Pons (tissue), 1 donor: ENCODE results near the gene TNIK.

Source experiments
- DNase-seq: peaks from one replicate; pipeline ENCODE4 v3.0.0-alpha.2; 2016; ENCODE audit warnings: low spot score

Gene TNIK

DNA sequence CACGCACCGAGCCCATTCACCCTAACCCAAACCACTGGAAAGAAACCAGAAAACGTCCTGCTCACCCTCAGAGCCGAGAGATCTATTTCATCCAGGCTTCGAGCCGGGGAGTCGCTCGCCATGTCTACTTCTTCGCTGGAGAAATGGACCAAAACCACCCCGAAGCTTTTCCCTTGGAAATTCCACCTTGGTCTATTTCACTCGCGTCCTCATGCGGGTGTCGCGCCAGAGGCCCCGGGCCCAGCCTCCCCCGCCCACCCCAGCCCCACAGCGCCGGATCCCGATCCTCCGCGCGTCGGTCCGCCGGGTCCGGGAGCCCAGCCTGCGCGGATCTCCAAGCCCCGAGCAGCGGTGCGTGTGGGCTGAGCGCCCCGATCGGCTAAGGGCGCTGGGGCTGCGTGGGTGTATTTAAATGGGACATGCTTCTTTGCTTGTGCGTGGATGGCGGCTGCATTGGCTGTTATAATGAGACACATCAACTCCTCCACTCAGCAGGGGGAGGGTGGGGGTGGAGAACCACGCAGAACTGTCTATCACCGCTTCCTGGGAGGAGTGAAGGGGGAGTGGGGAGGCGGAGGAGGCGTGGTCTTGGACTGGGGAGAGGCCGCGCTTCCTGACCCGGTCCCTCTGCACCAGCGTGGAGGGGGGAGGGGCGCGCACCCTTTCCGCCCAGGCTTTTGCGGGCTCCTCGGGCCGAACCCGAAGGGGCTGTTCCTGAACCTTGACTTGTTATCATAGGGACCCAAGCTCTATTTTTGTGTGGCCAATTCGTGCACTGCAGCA lies at the start of gene TNIK:
Gene TNIK, minus strand, starts transcription at position 464 of the 783 bp plus-strand sequence. Its CDS starts 342 bp downstream, at position 122.
- DNase-seq = peak; percentile 97

DNA sequence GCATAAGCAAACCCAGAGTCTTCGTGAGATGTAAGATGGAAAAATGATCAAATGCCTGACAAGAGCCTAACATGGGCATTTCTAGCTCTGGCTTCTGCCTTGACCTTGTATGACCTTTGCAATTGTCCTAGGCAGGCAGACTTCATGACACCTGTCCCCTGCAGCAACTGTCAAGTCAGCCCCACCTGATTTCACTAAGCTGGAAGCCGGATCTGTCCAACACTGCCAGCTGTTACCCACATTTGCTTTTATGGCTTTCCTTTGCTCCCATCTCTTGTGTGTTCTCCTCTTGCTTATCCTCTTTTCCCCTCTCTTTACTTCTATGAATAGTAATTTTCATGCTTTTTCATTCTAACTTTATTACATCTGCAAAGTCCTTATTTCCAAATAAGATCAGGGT lies 48.5 kb upstream of the TNIK start:
- DNase-seq = no peak

DNA sequence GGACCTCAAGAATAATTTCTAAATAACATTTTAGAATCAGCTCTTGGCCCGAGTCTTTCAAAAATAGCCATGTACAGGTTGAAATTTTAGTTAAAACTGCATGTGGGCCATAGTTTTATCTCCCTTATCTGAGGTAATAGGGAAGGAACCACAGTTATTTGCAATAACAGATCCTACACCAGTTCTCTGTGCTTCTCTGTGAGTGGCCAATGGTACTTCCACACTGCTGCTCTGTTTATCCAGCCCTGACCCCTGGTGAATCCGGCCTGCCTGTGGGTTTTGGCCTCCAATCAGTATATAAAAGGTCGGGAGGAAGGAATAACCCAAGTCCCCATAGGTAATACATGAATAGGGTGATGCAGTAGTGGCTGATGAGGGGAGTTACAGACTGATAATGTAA lies 48.0 kb upstream of the TNIK start:
- DNase-seq = no peak

DNA sequence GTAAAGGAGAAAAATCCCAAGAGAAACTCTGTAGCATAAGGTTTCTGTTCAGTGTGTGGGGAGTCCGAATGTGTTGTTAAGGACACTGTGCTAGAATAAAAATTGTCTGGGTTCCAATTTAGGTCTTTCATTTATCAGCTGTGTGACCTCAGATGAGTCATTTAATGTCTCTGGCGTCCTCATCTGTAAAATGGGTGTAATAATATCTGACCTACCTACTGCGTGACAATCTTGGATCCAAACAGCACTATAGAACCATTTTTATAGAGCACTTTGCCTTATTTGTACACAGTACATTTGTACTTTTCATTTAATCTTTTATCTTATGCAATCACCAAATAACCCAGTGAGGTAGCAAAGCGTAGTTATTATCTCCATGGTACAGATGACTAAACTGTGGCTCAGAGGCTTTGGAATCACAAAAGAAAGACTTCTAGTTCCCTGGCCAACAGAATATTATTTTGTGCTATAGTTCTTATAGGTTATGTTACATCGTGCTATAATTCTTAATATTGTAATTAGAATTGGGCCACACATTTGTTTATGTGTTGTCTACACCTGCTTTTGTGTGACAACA lies 46.6 kb upstream of the TNIK start:
- DNase-seq = no peak

DNA sequence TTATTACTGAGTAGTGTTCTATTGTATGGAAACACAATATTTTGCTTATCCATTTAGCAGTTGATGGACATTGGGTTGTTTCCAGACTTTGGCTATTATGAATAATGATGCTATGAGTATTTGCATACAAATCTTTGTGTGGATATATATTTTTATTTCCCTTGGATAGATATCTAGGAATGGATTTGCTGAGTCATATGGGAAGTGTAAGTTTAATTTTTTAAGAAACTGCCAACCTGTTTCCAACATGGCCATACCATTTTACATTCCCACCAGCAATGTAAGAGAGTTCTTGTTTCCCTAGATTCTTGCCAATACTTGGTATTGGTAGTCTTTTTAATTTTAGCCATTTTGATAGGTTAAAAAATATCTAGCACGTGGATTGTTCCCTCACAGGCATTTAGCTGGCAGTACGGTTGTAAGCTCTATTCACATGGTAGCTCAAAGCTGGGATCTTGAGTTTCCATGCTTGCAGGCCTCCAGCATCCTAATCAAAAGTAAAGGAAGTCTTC lies 45.7 kb upstream of the TNIK start:
- no peak for DNase-seq

DNA sequence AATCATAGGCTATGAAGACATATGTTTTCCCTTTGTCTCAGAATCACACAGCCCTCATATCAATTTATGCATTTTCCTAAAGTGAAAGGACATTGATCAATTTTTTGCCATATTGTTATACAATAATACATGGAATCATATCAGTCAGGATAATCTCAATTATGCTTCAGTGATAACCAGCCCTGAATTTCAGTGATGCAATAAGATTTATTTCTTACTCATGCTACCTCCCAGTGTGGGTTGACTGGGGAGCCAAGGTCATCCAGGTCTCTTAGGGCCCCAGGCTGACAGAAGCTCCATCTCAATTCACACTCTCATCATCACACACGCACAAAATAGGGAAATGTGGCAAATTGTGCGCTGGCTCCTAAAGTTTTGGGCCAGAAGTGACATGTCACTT lies 44.2 kb upstream of the TNIK start:
- no peak for DNase-seq

DNA sequence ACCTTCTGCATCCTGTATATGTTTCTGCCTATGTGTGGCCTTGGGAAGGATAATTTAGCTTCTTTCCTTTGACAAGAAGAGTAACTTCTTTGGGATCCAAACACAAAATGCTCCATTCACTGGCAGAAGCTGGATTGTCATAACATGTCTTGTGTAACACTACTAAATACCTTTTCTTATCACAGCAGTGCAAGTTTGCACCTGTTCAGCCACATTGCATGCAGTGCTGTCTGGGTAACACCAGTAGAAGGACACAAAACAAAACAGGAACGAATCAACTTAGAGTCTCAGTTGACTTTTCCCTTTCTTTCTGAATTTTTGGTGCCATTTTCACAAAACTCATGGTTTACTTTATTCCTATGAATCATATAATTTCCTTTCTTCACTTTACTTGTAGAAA lies 43.6 kb upstream of the TNIK start:
- no peak for DNase-seq

DNA sequence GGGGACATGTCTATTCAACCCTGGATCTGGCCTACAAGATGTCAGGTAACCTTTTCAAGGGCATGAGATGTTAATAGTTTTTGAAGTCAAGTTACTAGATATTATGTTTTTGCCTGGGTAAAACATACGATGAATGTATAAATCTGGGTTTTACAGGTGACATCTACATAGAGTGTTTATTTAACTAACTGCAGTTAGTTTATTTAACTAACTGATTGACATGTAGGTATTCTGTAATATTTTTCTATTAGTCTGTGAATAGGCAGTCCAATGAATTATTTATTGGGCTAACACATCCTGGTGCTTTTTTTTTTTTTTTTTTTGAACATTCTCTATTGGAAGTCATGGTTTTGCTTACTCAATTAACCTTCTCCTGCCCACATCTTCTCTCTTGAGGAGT lies 38.7 kb upstream of the TNIK start:
- DNase-seq = no peak

DNA sequence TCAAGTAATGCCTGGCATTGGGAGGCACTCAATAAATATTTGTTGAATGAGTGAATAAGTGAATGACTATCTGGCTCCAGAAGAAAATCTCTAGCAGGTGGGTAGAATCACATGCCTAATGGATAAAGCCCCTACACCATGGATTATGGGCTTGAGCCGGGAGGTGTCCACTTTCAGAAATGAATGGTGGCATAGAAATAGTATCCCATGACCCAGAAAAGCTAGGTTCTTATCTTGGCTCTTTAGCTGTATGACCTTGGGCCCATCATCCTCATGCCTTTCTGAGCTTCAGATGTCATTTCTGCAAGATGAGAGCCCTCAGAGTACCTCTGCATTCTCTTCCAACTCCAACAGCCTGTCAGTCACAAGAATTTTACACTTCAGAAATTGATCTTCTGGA lies 37.3 kb upstream of the TNIK start:
- DNase-seq = no peak

DNA sequence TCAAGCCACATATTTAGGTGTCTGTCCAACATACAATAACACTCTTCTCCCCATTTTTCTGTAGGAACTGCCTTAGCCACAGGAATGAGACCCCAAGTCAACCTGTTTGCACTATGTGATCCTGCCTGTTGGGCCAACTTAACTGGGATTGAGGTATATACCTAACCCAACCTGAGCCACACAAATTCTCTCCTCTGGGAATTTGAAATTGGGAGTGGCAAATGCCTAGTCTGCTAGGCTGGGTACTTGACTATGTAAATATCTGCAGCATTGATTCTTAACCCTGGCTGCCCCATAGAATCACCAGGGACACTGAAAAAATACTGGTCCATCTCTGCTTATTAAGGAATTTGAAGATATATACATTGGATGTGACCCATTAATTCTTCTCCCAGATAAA lies 35.2 kb upstream of the TNIK start:
- DNase-seq = no peak

DNA sequence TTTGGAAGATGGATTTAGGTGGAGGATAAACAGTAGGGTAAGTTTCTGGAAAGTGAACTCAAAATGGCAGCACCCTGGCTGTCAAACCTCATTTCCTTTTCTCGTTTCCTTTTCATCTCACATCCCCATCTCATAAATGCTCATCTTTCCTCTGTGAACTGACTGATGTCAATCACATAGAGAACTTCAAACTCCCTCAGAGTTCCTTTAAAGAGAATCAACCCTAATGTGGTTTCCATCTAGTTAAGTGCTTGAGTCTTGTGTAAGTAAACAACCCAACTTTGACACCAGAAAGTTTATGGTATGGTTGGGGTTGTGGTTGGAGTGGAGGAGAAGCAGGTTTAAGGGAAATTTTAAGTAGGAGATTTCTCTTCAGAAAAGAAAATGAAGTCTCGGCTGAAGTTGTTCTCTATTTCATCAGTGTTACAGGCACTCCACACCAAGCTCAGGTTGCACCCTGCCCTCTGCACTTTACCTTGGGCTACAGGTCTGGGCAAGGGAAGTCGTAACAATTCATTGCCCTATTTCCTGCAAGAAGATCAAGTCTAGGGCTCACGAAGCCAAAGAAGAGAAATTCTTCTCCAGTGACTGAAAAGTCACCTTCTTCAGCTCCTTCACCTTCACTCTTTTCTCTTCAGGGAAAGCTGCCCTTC lies 34.4 kb upstream of the TNIK start:
- DNase-seq = no peak

DNA sequence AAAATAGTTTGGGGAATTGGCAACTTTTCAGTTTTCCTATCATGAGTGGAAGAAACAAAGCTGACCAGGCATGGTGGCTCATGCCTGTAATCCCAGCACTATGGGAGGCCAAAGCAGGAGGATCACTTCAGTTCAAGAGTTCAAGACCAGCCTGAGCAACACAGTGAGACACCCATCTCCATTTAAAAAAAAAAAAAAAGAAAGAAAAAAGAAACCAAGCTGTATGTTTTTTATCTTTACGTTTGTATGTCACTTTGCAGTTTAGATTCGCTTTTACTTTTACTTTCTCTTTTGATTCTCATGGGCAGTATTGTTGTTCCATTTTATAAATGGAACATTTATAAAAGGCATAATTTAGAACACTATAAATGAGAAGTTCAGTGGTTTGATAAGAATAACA lies 31.2 kb upstream of the TNIK start:
- no peak for DNase-seq

DNA sequence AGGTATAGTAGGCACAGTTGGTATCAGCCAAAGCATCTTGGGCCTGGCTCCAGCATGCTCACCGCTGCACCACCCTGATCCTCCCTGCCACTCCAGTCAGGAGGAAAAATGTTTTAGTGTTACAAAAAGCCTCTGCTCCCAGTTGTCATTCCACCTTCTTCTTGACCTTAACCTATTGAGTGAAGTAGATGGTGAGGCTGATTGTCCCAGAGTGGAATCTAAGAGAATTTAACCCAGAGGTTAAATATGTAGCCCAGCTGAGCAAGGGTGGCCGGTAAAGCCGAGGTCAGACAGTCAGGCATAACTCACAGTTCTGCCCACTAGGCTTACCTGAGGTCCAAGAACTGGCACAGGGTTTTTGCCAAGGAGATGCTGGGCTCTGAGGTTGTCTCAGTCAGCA lies 30.7 kb upstream of the TNIK start:
- DNase-seq = no peak

DNA sequence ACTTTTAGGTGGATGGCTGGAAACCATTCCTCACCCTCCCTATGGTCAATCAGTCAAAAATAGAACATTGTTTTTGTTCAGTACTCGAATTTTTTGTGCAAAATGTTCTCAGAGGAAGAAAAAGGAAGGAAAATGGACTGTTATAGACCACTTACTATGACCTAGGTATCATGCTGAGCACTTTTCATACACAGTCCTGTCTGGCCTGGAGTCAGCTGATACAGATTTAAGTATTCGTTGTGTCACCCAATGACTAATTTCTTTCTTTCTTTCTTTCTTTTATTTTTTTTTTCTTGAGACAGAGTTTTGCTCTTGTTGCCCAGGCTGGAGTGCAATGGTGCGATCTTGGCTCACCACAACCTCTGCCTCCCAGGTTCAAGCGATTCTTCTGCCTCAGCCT lies 29.1 kb upstream of the TNIK start:
- DNase-seq = no peak

DNA sequence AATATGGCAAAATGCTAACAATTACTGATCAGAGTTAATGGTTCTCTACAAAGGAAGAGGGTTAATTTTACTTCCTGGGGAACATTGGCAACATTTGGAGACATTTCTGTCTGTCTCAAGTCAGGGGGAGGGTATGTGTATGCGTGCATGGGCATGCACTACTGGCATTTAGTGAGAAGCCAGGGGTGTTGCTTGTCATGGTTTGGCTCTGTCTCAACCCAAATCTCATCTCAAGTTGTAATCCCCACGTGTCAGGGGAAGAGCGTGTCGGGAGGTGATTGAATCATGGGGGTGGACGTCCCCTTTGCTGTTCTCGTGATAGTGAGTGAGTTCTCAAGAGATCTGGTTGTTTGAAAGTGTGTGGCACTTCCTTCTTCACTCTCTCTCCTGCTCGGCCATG lies 28.3 kb upstream of the TNIK start:
- no peak for DNase-seq

DNA sequence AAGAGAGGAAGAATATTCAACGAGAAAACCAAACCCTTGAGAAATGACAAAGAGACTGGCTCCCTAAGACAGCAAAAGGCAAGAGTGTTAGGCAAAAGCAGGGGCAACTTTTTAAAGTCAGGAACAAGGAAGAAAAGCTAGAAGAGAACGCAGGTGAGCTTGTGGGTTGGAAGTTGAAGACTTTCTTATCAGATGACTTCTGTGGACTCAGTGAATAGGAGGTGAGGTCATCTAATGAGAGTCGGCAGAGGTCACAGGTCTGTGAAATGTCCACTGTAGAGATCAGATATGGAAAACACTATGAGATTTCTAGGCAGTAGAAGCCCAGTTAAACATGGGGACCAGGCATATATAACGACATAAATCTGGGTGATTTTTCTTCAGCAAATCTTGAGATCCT lies 27.2 kb upstream of the TNIK start:
- DNase-seq = no peak

DNA sequence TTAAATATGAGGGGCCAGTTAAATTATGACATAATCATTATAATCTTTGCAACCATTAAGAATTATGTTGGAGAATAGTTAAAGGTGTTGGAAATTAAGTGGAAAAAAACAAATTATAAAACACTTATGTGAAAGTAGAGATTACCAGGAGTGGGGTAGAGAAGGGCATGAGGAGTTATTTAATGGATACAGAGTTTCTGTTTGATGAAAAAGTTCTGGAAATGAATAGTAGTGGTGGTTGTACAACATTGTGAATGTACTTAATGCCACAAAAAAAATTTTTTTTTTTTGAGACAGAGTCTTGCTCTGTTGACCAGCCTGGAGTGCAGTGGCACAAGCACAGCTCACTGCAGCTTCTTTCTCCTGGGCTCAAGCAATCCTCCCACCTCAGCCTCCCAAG lies 25.1 kb upstream of the TNIK start:
- DNase-seq = no peak

DNA sequence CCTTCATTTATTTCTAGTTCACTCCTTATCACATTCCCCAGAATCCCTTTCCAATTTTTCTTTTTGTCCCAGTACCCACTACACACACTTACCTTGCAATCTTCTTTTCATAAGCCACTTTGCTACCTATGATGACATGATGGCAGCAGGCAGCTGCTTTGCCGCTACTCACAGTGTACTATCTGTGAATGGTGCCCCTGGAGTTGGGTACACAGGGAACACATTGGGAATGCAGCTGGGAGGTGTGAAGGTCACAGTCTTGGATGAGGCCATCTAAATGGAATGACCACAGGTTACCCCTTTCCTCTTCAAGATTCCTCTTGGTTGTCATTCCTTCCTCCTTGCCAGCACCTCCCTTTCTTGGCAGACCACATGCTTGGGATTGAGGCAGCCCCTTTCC lies 20.8 kb upstream of the TNIK start:
- DNase-seq = no peak

DNA sequence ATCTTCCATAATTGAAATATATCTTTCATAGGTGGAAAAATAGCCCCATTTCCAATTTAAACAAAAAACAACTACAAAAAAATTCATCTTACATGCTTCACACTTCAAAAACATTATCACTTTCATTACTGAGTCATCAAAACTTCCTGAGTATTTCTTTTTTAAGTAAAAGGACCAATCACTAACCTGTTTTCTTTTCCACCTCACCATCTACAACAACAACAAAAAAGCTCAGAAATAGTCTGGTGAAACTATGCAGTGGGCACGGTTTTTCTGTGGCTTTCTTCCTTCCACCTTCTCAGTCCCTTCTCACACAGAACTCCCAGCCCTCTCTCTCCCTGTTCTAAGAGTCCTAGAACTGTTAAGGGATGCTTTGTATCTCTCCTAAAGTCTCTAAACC lies 20.3 kb upstream of the TNIK start:
- DNase-seq = no peak

DNA sequence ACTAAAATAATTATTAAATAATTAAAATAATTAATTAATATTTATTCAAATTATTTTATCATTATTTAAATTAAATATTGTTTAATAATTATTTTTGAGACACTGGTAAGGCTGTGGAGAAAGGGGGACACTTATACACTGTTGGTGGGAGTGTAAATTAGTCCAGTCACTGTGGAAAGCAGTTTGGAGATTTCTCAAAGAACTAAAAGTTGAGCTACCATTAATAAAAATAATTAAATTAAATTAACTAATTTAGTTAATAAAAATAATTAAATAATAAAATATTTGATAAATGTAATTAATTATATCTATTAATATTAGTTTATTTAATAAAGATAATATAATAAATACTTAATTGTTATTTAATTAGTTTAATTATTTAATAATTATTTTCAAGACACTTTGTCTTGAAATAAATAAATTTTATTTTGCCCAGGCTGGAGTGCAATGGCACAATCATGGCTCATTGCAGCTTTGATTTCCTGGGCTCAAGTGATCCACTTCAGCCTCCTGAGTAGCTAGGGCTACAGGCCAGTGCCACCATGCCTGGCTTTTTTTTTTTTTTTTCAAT lies 16.4 kb upstream of the TNIK start:
- DNase-seq = no peak

DNA sequence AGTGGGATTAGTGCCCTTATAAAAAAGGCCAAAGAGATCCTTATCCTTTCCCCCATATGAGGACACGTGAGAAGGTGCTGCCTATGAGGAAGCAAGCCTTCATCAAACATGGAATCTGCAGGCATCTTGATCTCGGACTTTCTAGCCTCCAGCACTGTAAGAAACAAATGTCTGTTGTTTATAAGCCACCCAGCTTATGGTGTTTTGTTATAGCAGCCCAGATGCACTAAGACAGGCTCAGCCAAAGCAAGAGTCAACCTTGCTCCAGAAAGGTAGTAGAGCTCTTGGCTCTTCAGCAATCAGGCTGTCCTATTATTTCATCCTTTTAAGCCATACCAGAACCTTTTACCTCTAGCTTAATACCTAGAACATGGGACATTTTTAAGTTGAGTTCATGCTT lies 12.3 kb upstream of the TNIK start:
- no peak for DNase-seq

DNA sequence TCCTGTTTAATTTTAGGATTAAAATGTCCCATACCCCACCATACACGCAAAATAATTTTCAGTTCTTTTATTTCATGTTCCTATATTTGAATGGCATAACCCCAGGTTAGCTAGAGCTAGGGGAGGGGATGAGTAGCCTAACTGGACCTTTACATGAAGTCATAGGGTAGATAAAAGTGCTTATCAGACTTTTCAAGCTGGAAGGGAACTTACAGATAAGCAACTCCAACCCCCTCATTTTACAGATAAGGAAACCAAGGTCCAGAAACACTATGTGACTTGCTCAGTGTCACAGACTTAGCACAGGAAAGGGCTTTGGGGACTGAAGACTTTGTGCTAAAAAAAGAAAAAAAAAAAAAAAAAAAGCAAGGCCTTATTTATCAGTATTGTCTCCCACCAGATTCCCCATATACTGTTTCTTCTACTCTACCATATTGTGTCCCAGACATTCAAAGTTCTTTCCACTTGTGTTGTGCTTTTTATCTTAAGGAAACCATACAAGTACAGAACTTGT lies 10.6 kb upstream of the TNIK start:
- DNase-seq = no peak

DNA sequence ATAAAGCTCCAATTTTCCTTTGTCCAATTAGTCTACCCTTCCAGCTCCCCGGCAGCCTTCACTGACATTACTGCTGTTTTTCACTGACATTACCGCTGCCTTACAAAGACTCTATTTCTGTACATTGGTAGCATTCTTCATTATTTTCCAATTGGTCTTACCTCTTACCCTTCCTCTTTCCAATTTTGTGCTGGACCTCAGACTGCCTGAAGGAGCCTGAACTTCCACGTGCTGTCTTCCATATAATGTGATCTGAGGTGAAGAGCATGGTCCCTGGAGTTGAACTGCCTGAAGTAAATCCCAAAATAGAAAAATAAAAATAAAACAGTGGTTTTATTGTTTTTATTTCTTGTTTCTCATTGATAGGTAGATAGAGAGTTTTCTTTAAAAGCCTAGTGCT lies 9.2 kb upstream of the TNIK start:
- DNase-seq = no peak
